Measurements from ENCODE around the gene DEGS2. TPM values are rescaled to one million over a fixed set of nuclear protein-coding genes. Genes with fewer than 3 reads are reported as not detected.

DEGS2 gene
- total RNA-seq, 4 donors from 2014 or later = 0.88 to 26.6 (median 1.5) TPM

DNA sequence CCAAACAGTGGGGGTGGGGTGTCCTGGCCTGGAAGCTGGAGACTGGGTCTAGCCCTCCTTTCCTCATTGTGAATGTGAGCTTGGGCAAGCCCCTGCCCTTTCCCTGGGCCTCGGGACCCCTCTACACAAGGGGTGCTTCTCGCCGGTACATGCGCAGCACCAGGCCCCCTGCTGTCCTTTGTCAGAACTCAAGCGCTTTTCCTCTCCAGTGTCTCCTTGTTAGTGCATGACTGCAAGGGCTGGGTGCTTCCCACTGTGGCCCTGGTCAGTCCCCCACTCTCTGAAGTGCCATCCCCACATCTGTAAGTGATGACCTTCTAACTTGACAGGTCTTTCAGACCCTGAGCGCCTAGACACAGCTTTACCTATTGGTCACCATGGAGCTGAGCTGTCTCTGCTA lies 44.2 kb downstream of the DEGS2 start:
- no peaks in the 10 kb centered on the region for H3K9me3 ChIP-seq
- intact Hi-C loops (cut with DNase I; ENCODE audit: low total_unique reads) = no loop called here

DNA sequence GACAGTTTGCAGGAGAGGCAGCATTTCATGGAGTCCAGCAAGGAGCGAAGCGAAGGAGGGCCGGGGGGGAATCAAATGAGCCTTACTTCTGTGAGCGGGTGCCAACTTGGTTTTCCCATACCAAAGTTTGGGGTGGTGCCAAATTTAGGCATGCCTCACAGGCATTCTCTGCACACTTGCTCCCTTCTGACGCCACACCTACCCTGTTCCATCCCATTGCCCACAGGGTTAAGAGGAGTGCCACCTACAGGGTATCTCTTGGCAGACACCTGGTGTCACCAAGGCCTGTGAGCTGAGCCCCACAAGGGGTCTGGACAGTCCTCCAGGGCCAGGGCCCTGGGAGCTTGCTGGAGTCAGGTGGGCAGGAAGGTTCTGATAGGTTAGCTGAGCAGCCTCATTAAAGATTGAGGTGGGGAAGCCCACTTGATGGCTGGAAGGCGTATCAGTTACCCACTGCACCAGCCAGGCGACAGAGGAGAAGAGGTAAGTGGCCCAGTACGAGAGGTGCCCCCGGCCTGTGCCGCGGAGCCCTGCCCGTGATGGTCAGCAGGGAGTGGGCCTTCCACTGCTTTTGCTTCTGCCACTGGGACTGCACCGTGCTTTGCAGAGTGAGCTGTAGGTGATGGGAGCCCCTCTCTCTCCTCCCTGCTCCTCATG lies 45.2 kb downstream of the DEGS2 start:
- H3K4me3 ChIP-seq = no peak overlapping the region
- H3K4me1 ChIP-seq = no peaks in the 10 kb centered on the region
- H3K27me3 ChIP-seq = no peaks in the 10 kb centered on the region
- no peaks in the 10 kb centered on the region for H3K9me3 ChIP-seq
- H3K36me3 ChIP-seq = no peaks in the 10 kb centered on the region
- H3K27ac ChIP-seq = no peak overlapping the region
- intact Hi-C loops (cut with DNase I; ENCODE audit: low total_unique reads) = no loop called here
- TF ChIP-seq, protein P1, sequence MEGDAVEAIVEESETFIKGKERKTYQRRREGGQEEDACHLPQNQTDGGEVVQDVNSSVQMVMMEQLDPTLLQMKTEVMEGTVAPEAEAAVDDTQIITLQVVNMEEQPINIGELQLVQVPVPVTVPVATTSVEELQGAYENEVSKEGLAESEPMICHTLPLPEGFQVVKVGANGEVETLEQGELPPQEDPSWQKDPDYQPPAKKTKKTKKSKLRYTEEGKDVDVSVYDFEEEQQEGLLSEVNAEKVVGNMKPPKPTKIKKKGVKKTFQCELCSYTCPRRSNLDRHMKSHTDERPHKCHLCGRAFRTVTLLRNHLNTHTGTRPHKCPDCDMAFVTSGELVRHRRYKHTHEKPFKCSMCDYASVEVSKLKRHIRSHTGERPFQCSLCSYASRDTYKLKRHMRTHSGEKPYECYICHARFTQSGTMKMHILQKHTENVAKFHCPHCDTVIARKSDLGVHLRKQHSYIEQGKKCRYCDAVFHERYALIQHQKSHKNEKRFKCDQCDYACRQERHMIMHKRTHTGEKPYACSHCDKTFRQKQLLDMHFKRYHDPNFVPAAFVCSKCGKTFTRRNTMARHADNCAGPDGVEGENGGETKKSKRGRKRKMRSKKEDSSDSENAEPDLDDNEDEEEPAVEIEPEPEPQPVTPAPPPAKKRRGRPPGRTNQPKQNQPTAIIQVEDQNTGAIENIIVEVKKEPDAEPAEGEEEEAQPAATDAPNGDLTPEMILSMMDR (IDR thresholded peaks at IDR 0.05) = no peak
- no peak for DNase-seq

More for the DNA sequence above, 44.2 kb downstream of the DEGS2 start:
- TF ChIP-seq, protein P1 (IDR thresholded peaks at IDR 0.05) = no peak
- TF ChIP-seq POLR2A (IDR thresholded peaks at IDR 0.05) = no peak
- Histone ChIP-seq H3K27me3 (no peaks in the 10 kb centered on the region), H3K27ac (no peak overlapping the region), H3K4me3 (no peak overlapping the region), H3K4me1 (no peaks in the 10 kb centered on the region), H3K36me3 (no peaks in the 10 kb centered on the region)
- DNase-seq = no peak

DNA sequence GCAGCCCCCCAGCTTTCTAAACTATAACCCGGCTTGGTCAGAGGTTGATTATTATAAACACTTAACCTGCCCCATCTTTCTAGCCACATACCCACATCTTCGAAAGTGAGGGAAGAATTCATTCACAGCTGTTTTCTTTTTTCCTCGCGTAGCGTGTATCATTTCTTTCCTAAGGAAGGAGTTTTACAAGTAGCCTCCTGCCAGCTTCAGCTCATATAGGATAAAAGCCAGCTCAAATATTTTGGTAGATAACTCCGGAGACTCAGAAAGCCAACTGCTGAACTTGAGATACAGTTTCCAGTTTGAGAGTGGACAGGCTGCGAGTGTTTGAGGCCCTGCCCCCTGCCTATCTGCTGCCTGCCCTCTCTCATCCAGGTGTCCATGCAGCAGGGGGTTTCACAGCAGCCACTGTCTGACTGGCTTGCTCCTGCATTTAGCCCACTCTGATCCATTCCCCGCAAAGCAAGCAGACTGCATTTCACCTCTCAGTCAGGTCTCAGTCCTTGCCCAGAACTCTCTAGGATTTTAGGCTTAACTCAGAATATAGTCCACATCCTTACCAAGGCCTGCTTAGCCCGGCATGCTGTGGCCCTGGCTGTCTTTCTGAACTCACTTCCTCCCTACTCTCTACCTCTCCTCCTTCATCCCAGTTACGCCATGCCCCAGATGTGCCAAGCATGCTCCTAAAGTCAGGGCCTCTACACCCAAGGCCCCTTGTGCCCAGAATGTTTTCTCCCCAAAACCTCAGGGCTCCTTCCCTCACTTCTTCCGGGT lies 47.3 kb downstream of the DEGS2 start:
- TF ChIP-seq, protein P1 (IDR thresholded peaks at IDR 0.05) = no peak
- no peak for TF ChIP-seq POLR2A (IDR thresholded peaks at IDR 0.05)
- DNase-seq = no peak
- H3K9me3 ChIP-seq = no peaks in the 10 kb centered on the region
- no peak overlapping the region for H3K4me3 ChIP-seq
- H3K4me1 ChIP-seq = no peaks in the 10 kb centered on the region
- H3K27me3 ChIP-seq = no peaks in the 10 kb centered on the region
- intact Hi-C loops (cut with DNase I; ENCODE audit: low total_unique reads) = no loop called here
- H3K36me3 ChIP-seq = no peaks in the 10 kb centered on the region
- peak overlapping the region in 1 of 2 donors; percentile 9 for H3K27ac ChIP-seq

DNA sequence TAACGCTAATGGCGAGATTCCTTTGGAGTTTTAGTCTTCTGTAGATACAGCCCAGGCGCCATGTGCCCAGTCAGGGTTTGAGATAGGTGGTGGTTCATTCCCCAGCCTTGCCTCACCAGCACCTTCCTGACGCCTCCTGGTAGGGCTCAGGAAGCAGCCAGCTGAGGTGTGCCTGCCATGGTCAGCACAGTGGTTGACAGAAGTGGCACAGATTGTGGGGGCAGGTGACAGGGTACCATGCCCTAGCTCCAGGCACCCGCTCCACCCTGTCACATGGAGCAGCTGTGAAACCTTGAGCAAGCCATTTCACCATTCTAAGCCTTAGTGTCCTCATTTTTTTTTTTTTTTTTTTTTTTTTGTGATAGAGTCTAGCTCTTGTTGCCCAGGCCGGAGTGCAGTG lies 48.6 kb downstream of the DEGS2 start:
- no peak for DNase-seq
- H3K4me1 ChIP-seq = peaks cover 0 to 1% of the 10 kb centered on the region in 2 donors
- no peaks in the 10 kb centered on the region for H3K36me3 ChIP-seq
- no peaks in the 10 kb centered on the region for H3K27me3 ChIP-seq
- intact Hi-C loops (cut with DNase I; ENCODE audit: low total_unique reads) = no loop called here
- TF ChIP-seq, protein P1 (IDR thresholded peaks at IDR 0.05) = no peak
- TF ChIP-seq POLR2A (IDR thresholded peaks at IDR 0.05) = no peak
- no peaks in the 10 kb centered on the region for H3K9me3 ChIP-seq
- no peak overlapping the region for H3K4me3 ChIP-seq
- H3K27ac ChIP-seq = no peak overlapping the region

DNA sequence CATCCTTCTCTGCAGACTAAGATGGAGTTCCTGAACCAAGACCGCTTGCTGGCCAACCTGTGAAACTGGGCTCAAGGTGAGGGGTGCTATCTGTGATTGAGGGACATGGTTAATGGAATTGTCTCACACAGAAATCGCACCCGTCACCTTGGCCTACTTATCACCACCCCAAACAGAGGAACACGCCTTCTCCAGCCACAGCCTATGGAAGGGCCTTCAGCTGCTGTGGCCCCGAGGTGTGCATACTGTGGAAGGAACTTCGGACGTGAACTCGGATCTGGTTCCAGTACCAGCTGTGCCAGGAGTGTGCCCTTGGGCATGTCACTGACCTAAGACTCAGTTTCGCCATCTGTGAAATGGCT lies 49.9 kb downstream of the DEGS2 start:
- no peak for TF ChIP-seq POLR2A (IDR thresholded peaks at IDR 0.05)
- TF ChIP-seq, protein P1 (IDR thresholded peaks at IDR 0.05) = no peak
- no peak for DNase-seq
- intact Hi-C loops (cut with DNase I; ENCODE audit: low total_unique reads) = loop anchor here (5.0 kb wide), 1 partner anchor 127 kb away; no protein-coding TSS in a partner anchor

More for the DNA sequence above, 49.9 kb downstream of the DEGS2 start:
- Histone ChIP-seq H3K36me3 (no peaks in the 10 kb centered on the region), H3K4me1 (peaks cover 0 to 12% of the 10 kb centered on the region in 2 donors), H3K4me3 (no peak overlapping the region), H3K27ac (no peak overlapping the region), H3K9me3 (no peaks in the 10 kb centered on the region), H3K27me3 (no peaks in the 10 kb centered on the region)
